GM12878 (cell line): ENCODE data around the gene CDKL1. TPM values are rescaled to one million over a fixed set of nuclear protein-coding genes. Genes with fewer than 3 reads are reported as not detected.
A peak's percentile ranks its signal among the peaks of the same experiment; 100 is the strongest.

ENCODE experiments used
- ATAC-seq: fragments of 200-7000 bp; cut with Tn5 transposase; 3 replicates; pipeline ENCODE4 v1.9.1; 2020; ENCODE audit warnings: mild to moderate bottlenecking, moderate library complexity
- BruUV-seq: library from RNA; stranded (reverse); fragments of 400-500 nt; replicated peaks from 2 replicates; lab custom pipeline; 2021; lab: Mats Ljungman, UMichigan
- CTCF ChIA-PET: fragments of 300-600 bp; sonication (Branson Sonifier 250); formaldehyde crosslinking; extraction: SDS; loops from one replicate; lab custom pipeline; 2021; ENCODE audit warnings: inconsistent platforms; lab: Yijun Ruan, JAX
- POLR2A ChIA-PET: fragments of 350-600 bp; formaldehyde crosslinking; extraction: SDS; loops from one replicate; lab custom pipeline; 2021; ENCODE audit warnings: inconsistent platforms; lab: Charles Lee
- RAD21 ChIA-PET: fragments of 300-600 bp; sonication (Branson Sonifier 250); formaldehyde crosslinking; loops from one replicate; lab custom pipeline; 2023; ENCODE audit warnings: antibody characterized with exemption; ENCODE audit not compliant: unreplicated experiment; lab: Charles Lee
- SMC1A ChIA-PET: fragments of 300-600 bp; sonication (Branson Sonifier 250); formaldehyde crosslinking; loops from one replicate; lab custom pipeline; 2023; ENCODE audit not compliant: unreplicated experiment, uncharacterized antibody; lab: Charles Lee
- DNase-seq: peaks from one replicate; pipeline ENCODE4 v3.0.0-alpha.2; 2011; ENCODE audit warnings: low read depth, low spot score
- FAIRE-seq: peaks from 3 replicates; lab custom pipeline; 2011; peaks lifted over from hg19 to GRCh38; lab: Jason Lieb, UNC
- H2AFZ ChIP-seq: 2 replicates; pipeline ENCODE4 v1.6.0; 2011; ENCODE audit warnings: low read depth, low read length, control low read depth; ENCODE audit not compliant: control insufficient read depth
- H3K27ac ChIP-seq: 2 replicates; pipeline ENCODE4 v1.5.1; 2011; ENCODE audit warnings: control low read depth; ENCODE audit not compliant: control insufficient read depth, insufficient read depth
- H3K27me3 ChIP-seq, 2 experiments: replicated peaks in 1 of 2; 2 replicates each; pipeline versions ENCODE4 v1.6.0 to v1.6.1; 2011; ENCODE audit warnings: low read length in 1 of 2; ENCODE audit not compliant: control insufficient read depth in 2 of 2, insufficient read depth in 2 of 2
- H3K36me3 ChIP-seq, 2 experiments: 2 replicates each; pipeline ENCODE4 v1.5.1; 2011; ENCODE audit warnings: low read length in 1 of 2; ENCODE audit not compliant: control insufficient read depth in 2 of 2, insufficient read depth in 2 of 2
- H3K4me1 ChIP-seq: 2 replicates; pipeline ENCODE4 v1.6.1; 2011; ENCODE audit warnings: mild to moderate bottlenecking, low read length, moderate library complexity, mixed read lengths; ENCODE audit not compliant: control insufficient read depth, insufficient read depth
- H3K4me2 ChIP-seq: 2 replicates; pipeline ENCODE4 v1.6.0; 2011; ENCODE audit warnings: control low read depth; ENCODE audit not compliant: control insufficient read depth, insufficient read depth
- H3K4me3 ChIP-seq: fragments of 200-600 bp; sonication (generic); 2 replicates; pipeline ENCODE4 v1.5.1; 2016
- H3K79me2 ChIP-seq: 2 replicates; pipeline ENCODE4 v1.6.0; 2011; ENCODE audit warnings: low read length; ENCODE audit not compliant: control insufficient read depth, insufficient read depth
- H3K9ac ChIP-seq: 2 replicates; pipeline ENCODE4 v1.8.0; 2011; ENCODE audit warnings: low read length, control low read depth, mixed read lengths; ENCODE audit not compliant: control insufficient read depth, insufficient read depth
- H3K9me3 ChIP-seq: replicated peaks from 3 replicates; pipeline ENCODE4 v1.5.1; 2011; ENCODE audit warnings: mild to moderate bottlenecking, low read length; ENCODE audit not compliant: control insufficient read depth, insufficient read depth
- H4K20me1 ChIP-seq: 2 replicates; pipeline ENCODE4 v1.6.0; 2011; ENCODE audit not compliant: control insufficient read depth, insufficient read depth
- CREM ChIP-seq: IDR thresholded peaks from 2 replicates; pipeline ENCODE4 v1.6.1; 2014; ENCODE audit warnings: antibody characterized with exemption, low read depth
- DPF2 ChIP-seq: fragments of 450-650 bp; IDR thresholded peaks from 2 replicates; pipeline ENCODE4 v1.6.1; 2017; ENCODE audit warnings: mild to moderate bottlenecking
- E2F4 ChIP-seq: IDR thresholded peaks from 2 replicates; pipeline ENCODE4 v1.6.1; 2012; ENCODE audit warnings: low read depth, low read length, improper control_type of control experiment
- EED ChIP-seq: sonication (generic); IDR thresholded peaks from 2 replicates; pipeline ENCODE4 v1.6.1; 2016; ENCODE audit warnings: antibody characterized with exemption, low read depth
- HSF1 ChIP-seq: fragments of 150-350 bp; IDR thresholded peaks from 2 replicates; pipeline ENCODE4 v1.6.1; 2014; ENCODE audit warnings: mild to moderate bottlenecking, low read depth, low read length
- IKZF1 ChIP-seq: fragments of 450-650 bp; conservative IDR thresholded peaks from 2 replicates; pipeline ENCODE4 v1.6.1; 2017; ENCODE audit warnings: antibody characterized with exemption, mild to moderate bottlenecking
- MAX ChIP-seq: IDR thresholded peaks from 2 replicates; pipeline ENCODE4 v1.6.1; 2012; ENCODE audit warnings: low read depth, low read length, improper control_type of control experiment
- NFYA ChIP-seq: IDR thresholded peaks from 2 replicates; pipeline ENCODE4 v1.6.1; 2011; ENCODE audit warnings: low read depth, mild to moderate bottlenecking, low read length, improper control_type of control experiment, borderline replicate concordance
- PML ChIP-seq: IDR thresholded peaks from 2 replicates; pipeline ENCODE4 v1.6.1; 2012; ENCODE audit warnings: low read length, inconsistent platforms
- RB1 ChIP-seq: fragments of 450-650 bp; formaldehyde crosslinking; IDR thresholded peaks from 2 replicates; pipeline ENCODE4 v1.6.1; 2017; ENCODE audit warnings: mild to moderate bottlenecking, borderline replicate concordance
- SIN3A ChIP-seq: IDR thresholded peaks from 2 replicates; pipeline ENCODE4 v1.6.1; 2012; ENCODE audit warnings: low read depth, low read length, improper control_type of control experiment
- SKIL ChIP-seq: fragments of 450-650 bp; IDR thresholded peaks from 2 replicates; pipeline ENCODE4 v1.6.1; 2017; ENCODE audit warnings: mild to moderate bottlenecking, low read depth, inconsistent platforms; ENCODE audit not compliant: poor library complexity, severe bottlenecking
- SPI1 ChIP-seq: IDR thresholded peaks from 2 replicates; pipeline ENCODE4 v1.6.1; 2011; ENCODE audit warnings: low read depth, mild to moderate bottlenecking, low read length, moderate library complexity, borderline replicate concordance; ENCODE audit not compliant: insufficient read depth
- TAF1 ChIP-seq: IDR thresholded peaks from 2 replicates; pipeline ENCODE4 v1.6.1; 2011; ENCODE audit warnings: mild to moderate bottlenecking, low read depth, low read length, borderline replicate concordance
- TCF12 ChIP-seq: IDR thresholded peaks from 2 replicates; pipeline ENCODE4 v1.6.1; 2011; ENCODE audit warnings: low read depth, mild to moderate bottlenecking, low read length
- YBX1 ChIP-seq: fragments of 450-650 bp; IDR thresholded peaks from 2 replicates; pipeline ENCODE4 v1.6.1; 2016; ENCODE audit warnings: antibody characterized with exemption
- ZBTB33 ChIP-seq: fragments of 450-650 bp; IDR thresholded peaks from 2 replicates; pipeline ENCODE4 v1.6.1; 2017; ENCODE audit warnings: mild to moderate bottlenecking
- ZNF384 ChIP-seq: IDR thresholded peaks from 2 replicates; pipeline ENCODE4 v1.6.1; 2012; ENCODE audit warnings: low read depth, mild to moderate bottlenecking, low read length, improper control_type of control experiment, borderline replicate concordance
- WGBS: methylation state at CpG from one replicate; pipeline ENCODE4 v1.1.6; 2016; ENCODE audit warnings: low lambda C conversion rate; ENCODE audit not compliant: insufficient replicate concordance, insufficient coverage; ENCODE audit errors: missing lambda C conversion rate; 5-methylcytosine and 5-hydroxymethylcytosine counted together
- in situ Hi-C: fragments of 300-500 bp; cut with MboI; formaldehyde crosslinking; loops from 9 replicates; pipeline ENCODE4 v1.14.3; 2018; ENCODE audit warnings: mixed read lengths
- intact Hi-C: fragments of 100-400 bp; cut with micrococcal nuclease; formaldehyde crosslinking; loops from one replicate; pipeline ENCODE4 v1.14.2; 2022; ENCODE audit not compliant: unreplicated experiment
- polyA plus RNA-seq, 11 experiments: library from polyadenylated mRNA; depleted of rRNA in 4 of 11; unstranded in 6 of 11; stranded (reverse) in 5 of 11; fragments of >200 nt; fragmentation: Nextera tagmentation in 4 of 11; fragmentation: Illumina TruSeq in 1 of 11; extraction: Ambion mirVana in 4 of 11; extraction: Trizol in 1 of 11; gene quantifications; 1 replicate in 1 of 11; 2 replicates in 10 of 11; pipeline versions ENCODE4 v1.2.1 to v1.2.3, GENCODE V29; 2011 to 2016; ENCODE audit warnings: inconsistent platforms in 2 of 11, missing spikeins in 2 of 11, low read depth in 1 of 11
- total RNA-seq, 4 experiments: library from RNA; depleted of rRNA in 3 of 4; stranded (reverse); fragments of >200 nt in 3 of 4; fragmentation: Illumina TruSeq in 1 of 4; extraction: Trizol in 1 of 4; gene quantifications; 2 replicates each; pipeline versions ENCODE4 v1.2.1 to v1.2.3, GENCODE V29; 2013 to 2021

The CDKL1 gene
- total and polyA plus RNA-seq, 10 of the 15 experiments (the other 5 are each of a cell fraction or from before 2014, with no cell fraction given): 9.0 to 19.0 (median 11.1) TPM

- no TSS peak for BruUV-seq
- ChIA-PET CTCF (interaction anchor here (0.9 kb wide), 1 partner anchor 13 kb away, joined by 4 read pairs; no protein-coding TSS in a partner anchor), RAD21 (no interaction called here), SMC1A (interaction anchor here (0.5 to 0.7 kb wide), 2 partner anchors 13 to 431 kb away, joined by 3 read pairs; no protein-coding TSS in a partner anchor), POLR2A (interaction anchor here (0.6 kb wide), 1 partner anchor 220 kb away, joined by 3 read pairs; no protein-coding TSS in a partner anchor)
- ATAC-seq (no peak), DNase-seq (no peak), FAIRE-seq (no peak)
- Histone ChIP-seq H3K36me3 (no peaks in the 10 kb centered on the region), H3K9me3 (no peaks in the 10 kb centered on the region), H3K4me1 (peaks cover 4% of the 10 kb centered on the region; the same call in 1 of the 2 replicates), H3K4me2 (peak overlapping the region; percentile 38), H3K79me2 (peaks cover 31% of the 10 kb centered on the region), H3K27me3 (no peaks in the 10 kb centered on the region), H4K20me1 (no peaks in the 10 kb centered on the region), H3K4me3 (no peak overlapping the region), H2AFZ (no peak overlapping the region), H3K27ac (no peak overlapping the region), H3K9ac (no peak overlapping the region)
- in situ Hi-C loops (no loop called here), intact Hi-C loops (no loop called here)
- 40% methylated on average over 3 of the region's 4 CpGs for WGBS
- no peak for TF ChIP-seq SKIL
- no peak for TF ChIP-seq TAF1
- no peak for TF ChIP-seq ZNF384
- TF ChIP-seq E2F4: no peak
- no peak for TF ChIP-seq ZBTB33
- no peak for TF ChIP-seq MAX
- no peak for TF ChIP-seq HSF1
- TF ChIP-seq DPF2: no peak
- TF ChIP-seq CREM: no peak
- no peak for TF ChIP-seq PML
- no peak for TF ChIP-seq YBX1
- TF ChIP-seq NFYA: no peak
- TF ChIP-seq SIN3A: no peak
- no peak for TF ChIP-seq EED
- TF ChIP-seq TCF12: no peak
- no peak for TF ChIP-seq RB1
- TF ChIP-seq SPI1: no peak
- TF ChIP-seq IKZF1: no peak
Measured at GRCh38 chr14:50308363-50308915, 88.2 kb downstream of the CDKL1 start.
